GM12874 (cell line): Measurements from ENCODE around the gene SEPTIN1.

ENCODE experiments used
- TF ChIP-seq, protein P1 (sequence below): IDR thresholded peaks from 2 replicates; pipeline ENCODE4 v1.5.1; 2011; ENCODE audit warnings: low read depth, mild to moderate bottlenecking, control low read depth, low read length, moderate library complexity; ENCODE audit not compliant: insufficient read depth

The SEPTIN1 gene

DNA sequence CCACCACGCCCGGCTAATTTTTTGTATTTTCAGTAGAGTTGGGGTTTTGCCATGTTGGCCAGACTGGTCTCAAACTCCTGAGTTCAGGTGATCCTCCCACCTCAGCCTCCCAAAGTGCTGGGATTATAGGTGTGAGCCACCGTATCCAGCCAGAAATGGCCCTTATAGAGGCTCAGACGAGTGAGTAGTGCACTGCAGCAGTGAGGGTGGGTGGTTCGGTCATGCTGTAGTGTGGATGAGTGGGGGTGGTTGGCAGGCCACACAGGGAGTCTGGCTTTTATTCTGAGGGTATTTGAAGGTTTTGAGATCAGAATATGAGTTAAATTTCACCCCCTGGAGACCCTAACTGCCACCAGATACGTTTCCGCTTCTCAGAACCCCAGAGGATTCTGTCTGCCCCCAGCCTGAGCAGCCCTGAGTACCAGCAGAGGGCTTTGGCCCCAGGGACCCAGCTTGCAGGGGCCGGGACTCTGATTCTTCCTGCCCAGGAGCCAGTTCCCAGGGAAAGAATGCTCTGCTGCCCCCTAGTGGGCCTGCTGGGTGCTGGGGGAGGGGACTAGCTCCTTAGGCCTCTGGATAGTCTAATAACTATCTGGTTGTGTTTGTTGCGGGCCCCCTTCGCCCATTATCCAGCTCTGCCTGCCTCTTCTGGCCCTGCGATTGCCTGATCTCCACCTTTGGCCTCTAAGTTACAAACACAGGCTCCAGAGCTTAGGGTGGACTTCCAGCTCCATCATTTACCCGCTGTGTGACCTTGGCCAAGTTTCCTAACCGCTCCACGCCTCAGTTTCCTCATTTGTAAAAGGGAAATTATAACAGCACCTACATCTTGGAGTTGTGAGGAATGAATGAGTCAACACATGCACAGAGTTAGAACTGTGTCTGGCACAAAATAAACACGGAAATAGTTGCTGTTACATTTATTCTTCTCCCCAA lies 27.0 kb upstream of the SEPTIN1 start:
- TF ChIP-seq, protein P1, sequence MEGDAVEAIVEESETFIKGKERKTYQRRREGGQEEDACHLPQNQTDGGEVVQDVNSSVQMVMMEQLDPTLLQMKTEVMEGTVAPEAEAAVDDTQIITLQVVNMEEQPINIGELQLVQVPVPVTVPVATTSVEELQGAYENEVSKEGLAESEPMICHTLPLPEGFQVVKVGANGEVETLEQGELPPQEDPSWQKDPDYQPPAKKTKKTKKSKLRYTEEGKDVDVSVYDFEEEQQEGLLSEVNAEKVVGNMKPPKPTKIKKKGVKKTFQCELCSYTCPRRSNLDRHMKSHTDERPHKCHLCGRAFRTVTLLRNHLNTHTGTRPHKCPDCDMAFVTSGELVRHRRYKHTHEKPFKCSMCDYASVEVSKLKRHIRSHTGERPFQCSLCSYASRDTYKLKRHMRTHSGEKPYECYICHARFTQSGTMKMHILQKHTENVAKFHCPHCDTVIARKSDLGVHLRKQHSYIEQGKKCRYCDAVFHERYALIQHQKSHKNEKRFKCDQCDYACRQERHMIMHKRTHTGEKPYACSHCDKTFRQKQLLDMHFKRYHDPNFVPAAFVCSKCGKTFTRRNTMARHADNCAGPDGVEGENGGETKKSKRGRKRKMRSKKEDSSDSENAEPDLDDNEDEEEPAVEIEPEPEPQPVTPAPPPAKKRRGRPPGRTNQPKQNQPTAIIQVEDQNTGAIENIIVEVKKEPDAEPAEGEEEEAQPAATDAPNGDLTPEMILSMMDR = peak; percentile 91

DNA sequence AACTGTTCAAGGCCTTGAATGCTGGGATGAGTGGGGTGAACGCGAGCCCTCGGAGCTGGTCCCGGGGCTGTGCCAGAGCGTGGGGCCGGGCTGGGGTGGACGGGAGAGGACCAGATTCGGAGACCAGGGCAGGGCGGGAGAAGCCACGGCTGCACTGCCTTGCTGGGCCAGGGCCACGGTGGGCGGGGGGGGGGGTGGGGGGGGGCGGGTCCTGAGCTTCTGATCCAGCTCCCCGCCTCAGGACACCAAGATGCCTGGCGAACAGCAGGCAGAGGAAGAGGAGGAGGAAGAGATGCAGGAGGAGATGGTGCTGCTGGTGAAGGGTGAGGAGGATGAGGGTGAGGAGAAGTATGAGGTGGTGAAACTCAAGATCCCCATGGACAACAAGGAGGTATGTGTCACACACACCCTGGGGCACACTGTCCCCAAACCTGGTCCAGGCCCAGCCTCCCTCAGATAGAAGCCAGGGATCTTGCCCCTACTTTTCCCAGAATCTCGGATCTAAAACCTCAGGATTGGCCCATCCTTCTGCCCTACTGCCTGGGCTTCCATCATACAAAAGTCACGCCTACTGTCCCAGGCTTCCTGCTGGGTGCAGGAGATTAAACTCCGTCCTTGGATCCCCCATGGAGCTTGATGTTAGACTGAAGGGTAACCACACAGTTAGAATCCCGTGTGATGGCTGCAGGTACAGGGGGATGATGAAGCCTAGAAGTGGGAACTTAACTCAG lies 25.6 kb upstream of the SEPTIN1 start:
- TF ChIP-seq, protein P1 = no peak

DNA sequence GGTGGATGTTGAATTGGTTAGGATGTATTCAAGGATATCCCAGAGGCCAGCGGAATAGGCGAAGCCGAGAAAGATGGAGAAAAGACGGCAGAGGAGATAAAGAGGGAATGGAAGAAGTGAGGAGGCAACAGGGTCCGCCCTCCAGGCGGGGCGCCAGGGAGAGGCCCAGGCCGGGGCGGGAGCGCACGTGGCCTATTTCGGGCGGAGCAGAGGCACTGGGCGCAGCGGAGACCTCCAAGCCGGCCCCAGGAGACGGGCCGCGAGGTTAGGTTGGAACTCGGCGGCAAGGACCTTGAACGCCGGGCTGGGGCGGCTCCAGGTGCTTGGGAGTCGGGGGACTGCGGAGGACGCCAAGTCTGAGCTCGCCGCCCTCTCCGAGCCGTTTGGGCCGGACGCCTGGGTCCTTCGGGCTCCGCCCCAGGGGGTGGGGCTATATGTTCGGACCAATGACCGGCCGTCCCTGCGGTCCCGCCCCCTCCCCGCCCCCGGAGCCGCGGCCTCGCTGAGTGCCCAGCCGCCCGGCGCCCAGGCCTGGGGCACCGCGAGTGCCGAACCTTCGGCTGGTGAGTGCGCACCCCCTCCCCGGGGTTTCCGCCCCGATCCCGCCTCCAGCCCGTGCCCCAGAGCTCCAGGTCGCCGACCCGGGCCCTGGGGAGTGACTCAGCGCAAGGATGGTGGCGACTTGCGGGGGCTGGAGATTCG lies 24.9 kb upstream of the SEPTIN1 start, which contains the start of gene ZNF771:
Gene ZNF771 (plus strand): TSS at position 505 of the 702 bp plus-strand sequence. CDS start 448 bp downstream, outside the sequence.
- TF ChIP-seq, protein P1 = 0 out of 2 replicates have a peak, but pooled peaks have one; percentile 5

DNA sequence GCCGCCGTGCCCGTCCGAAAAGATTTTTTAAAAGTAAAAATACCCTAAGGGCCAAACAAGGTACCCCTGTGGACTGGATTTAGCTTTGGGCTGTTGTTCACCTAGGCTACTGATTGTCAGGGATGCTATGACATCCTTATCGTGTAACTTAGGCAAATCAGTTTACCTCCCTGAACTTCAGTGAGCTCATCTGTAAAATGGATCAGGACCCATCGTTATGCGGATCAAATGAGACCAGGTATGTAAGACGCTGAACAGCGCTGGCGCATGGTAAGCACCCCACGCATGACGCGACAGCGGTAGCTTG lies 24.4 kb upstream of the SEPTIN1 start:
- TF ChIP-seq, protein P1 = no peak

DNA sequence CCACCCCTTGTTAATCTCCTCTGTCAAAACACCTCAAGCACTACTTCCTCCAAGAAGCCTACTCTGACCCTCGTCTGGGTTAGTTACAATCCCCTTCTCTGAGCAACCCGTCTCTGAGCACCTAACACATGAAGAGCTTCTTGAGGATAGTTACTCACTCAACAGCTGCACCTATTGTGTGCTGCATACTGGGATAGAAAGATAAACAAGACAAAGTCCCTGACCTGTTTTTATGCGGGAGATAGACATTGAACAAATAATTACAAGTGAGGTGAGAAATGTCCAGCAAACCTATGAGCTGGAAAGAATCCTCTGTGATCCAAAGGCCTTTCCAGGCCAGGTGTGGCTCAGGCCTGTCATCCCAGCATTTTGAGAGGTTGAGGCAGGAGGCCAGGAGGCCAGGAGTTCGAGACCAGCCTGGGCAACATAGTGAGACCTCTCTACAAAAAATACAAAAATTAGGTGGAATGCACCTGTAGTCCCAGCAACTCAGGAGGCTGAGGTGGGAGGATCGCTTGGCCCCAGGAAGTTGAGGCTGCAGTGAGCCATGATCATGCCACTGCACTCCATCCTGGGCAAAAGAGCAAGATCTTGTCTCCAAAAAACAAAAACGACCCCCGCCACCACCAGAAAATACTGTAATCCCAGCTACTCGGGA lies 19.5 kb upstream of the SEPTIN1 start:
- TF ChIP-seq, protein P1 = no peak

DNA sequence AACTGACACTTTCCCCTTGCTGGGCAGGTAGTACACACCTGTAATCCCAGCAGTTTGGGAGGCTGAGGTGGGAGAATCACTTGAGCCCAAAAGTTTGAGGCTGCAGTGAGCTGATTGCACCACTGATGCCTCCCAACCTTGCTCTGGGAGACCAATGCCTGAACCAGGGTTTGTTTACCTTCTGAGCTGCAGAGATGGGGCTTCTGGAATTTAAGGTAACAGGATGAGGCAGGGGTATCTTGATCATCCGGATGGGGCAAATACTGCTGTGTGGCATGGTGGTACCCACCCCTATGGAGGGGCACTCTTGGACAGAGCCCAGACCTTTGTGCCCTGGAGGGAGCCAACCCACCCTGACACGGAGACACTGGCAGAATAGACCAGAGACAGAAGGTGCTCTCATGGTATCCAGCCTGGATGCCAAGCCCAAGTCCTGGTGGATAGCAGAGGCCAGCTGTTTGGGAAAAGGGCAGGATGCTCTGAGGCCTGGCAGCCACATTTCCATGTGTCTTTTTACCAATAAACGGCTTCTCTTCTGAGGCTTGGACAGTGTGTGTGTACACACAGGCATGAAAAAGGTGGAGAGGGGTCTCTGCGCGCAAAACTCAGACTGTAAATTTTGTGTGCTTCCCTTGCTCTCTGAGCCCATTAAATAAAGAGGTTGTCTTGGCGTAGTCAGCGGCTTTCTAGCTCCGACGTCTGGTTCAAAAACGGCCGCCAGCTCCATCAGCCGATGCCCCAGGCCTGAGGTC lies 17.2 kb upstream of the SEPTIN1 start:
- TF ChIP-seq, protein P1 = no peak
